ENCODE measurements around the gene GRIN1. TPM values are rescaled to one million over a fixed set of nuclear protein-coding genes. Genes with fewer than 3 reads are reported as not detected.

Gene GRIN1
- total RNA-seq, 1 donor from 2014 or later: not detected

- Histone ChIP-seq H3F3A (ENCODE audit: low read depth) (peaks cover 18% of the 10 kb centered on the region), H3K9ac (no peak overlapping the region), H3K27me3 (peaks cover 78% of the 10 kb centered on the region), H3K27ac (no peak overlapping the region), H3K9me3 (ENCODE audit: low read depth) (no peaks in the 10 kb centered on the region), H3K79me2 (ENCODE audit: low read depth) (no peaks in the 10 kb centered on the region), H3K36me3 (no peaks in the 10 kb centered on the region), H3K4me3 (no peak overlapping the region), H2AFZ (replicated peaks) (no peak overlapping the region), H3K4me2 (peak overlapping the region; percentile 68), H4K20me1 (ENCODE audit: low read depth) (peaks cover 47% of the 10 kb centered on the region), H3K4me1 (peaks cover 16% of the 10 kb centered on the region)
- no peaks in the 10 kb centered on the region for H3K9me3 Mint-ChIP-seq
- no peaks in the 10 kb centered on the region for H3K4me1 Mint-ChIP-seq
- H3K36me3 Mint-ChIP-seq: no peaks in the 10 kb centered on the region
- no peak for TF ChIP-seq EZH2phosphoT487 (IDR thresholded peaks at IDR 0.05)
- TF ChIP-seq CTCF (IDR thresholded peaks at IDR 0.05): no peak
- no peak for TF ChIP-seq EZH2 (IDR thresholded peaks at IDR 0.05)
- no peak overlapping the region for H3K27ac Mint-ChIP-seq
- peaks cover 20% of the 10 kb centered on the region for H3K27me3 Mint-ChIP-seq (ENCODE audit: insufficient read depth, low read depth)
- no peak for DNase-seq (ENCODE audit: low spot score)
- no peak overlapping the region for H3K4me3 Mint-ChIP-seq
Measured at GRCh38 chr9:137173796-137174664, 35.1 kb downstream of the GRIN1 start.

- Histone ChIP-seq H3K9ac (no peak overlapping the region), H3F3A (ENCODE audit: low read depth) (peaks cover 10% of the 10 kb centered on the region), H3K9me3 (ENCODE audit: low read depth) (no peaks in the 10 kb centered on the region), H3K79me2 (ENCODE audit: low read depth) (no peaks in the 10 kb centered on the region), H3K27me3 (peaks cover 70% of the 10 kb centered on the region), H3K27ac (no peak overlapping the region), H3K4me3 (peak overlapping the region; percentile 21), H2AFZ (replicated peaks) (no peak overlapping the region), H3K4me2 (peak overlapping the region; percentile 68), H3K36me3 (no peaks in the 10 kb centered on the region), H3K4me1 (peaks cover 13% of the 10 kb centered on the region), H4K20me1 (ENCODE audit: low read depth) (peaks cover 44% of the 10 kb centered on the region)
- Mint-ChIP-seq H3K4me1 (no peaks in the 10 kb centered on the region), H3K27ac (no peak overlapping the region), H3K9me3 (no peaks in the 10 kb centered on the region), H3K27me3 (ENCODE audit: insufficient read depth, low read depth) (peaks cover 20% of the 10 kb centered on the region), H3K4me3 (no peak overlapping the region), H3K36me3 (no peaks in the 10 kb centered on the region)
- no peak for TF ChIP-seq EZH2 (IDR thresholded peaks at IDR 0.05)
- no peak for TF ChIP-seq EZH2phosphoT487 (IDR thresholded peaks at IDR 0.05)
- TF ChIP-seq CTCF (IDR thresholded peaks at IDR 0.05): no peak
- DNase-seq (ENCODE audit: low spot score): peak; percentile 55
Measured at GRCh38 chr9:137174722-137175293, 35.9 kb downstream of the GRIN1 start.

GRCh38 chr9:137175345-137175961 is 36.5 kb downstream of the GRIN1 start:
- H3K4me3 Mint-ChIP-seq: no peak overlapping the region
- Histone ChIP-seq H3K9me3 (ENCODE audit: low read depth) (no peaks in the 10 kb centered on the region), H3K27ac (no peak overlapping the region), H3K4me2 (peak overlapping the region; percentile 68), H3K27me3 (peaks cover 64% of the 10 kb centered on the region), H3K4me1 (peaks cover 11% of the 10 kb centered on the region), H3K36me3 (no peaks in the 10 kb centered on the region), H4K20me1 (ENCODE audit: low read depth) (peaks cover 38% of the 10 kb centered on the region), H2AFZ (replicated peaks) (no peak overlapping the region), H3K79me2 (ENCODE audit: low read depth) (no peaks in the 10 kb centered on the region), H3K4me3 (peak overlapping the region; percentile 21), H3F3A (ENCODE audit: low read depth) (peaks cover 10% of the 10 kb centered on the region), H3K9ac (no peak overlapping the region)
- H3K9me3 Mint-ChIP-seq: no peaks in the 10 kb centered on the region
- peaks cover 16% of the 10 kb centered on the region for H3K27me3 Mint-ChIP-seq (ENCODE audit: insufficient read depth, low read depth)
- no peak overlapping the region for H3K27ac Mint-ChIP-seq
- no peaks in the 10 kb centered on the region for H3K4me1 Mint-ChIP-seq
- TF ChIP-seq CTCF (IDR thresholded peaks at IDR 0.05) (peak; percentile 50), EZH2phosphoT487 (IDR thresholded peaks at IDR 0.05) (no peak)
- DNase-seq (ENCODE audit: low spot score): peak; percentile 62
- H3K36me3 Mint-ChIP-seq: no peaks in the 10 kb centered on the region
